ENCODE results near the gene EVA1A.

Gene EVA1A

GRCh38 chr2:75545387-75545786 lies 15.4 kb downstream of the EVA1A start:
- Histone ChIP-seq H3K9me3 (ENCODE audit: control insufficient read depth, insufficient read depth, low read depth, low read length) (no peaks in the 10 kb centered on the region), H3K36me3 (ENCODE audit: control insufficient read depth in 2 of 2, insufficient read depth in 1 of 2, low read length in 2 of 2) (no peaks in the 10 kb centered on the region), H3K27ac (ENCODE audit: extremely low read depth, low read depth, low read length) (no peak overlapping the region), H3K4me3 (ENCODE audit: low read depth, low read length) (no peak overlapping the region), H3K4me1 (ENCODE audit: control insufficient read depth, insufficient read depth, low read length) (no peaks in the 10 kb centered on the region)
- POLR2A ChIA-PET, result no interaction called here
- no peak for TF ChIP-seq ATF2 (tag by site-specific recombination; IDR thresholded peaks at IDR 0.05; ENCODE audit: low read depth)
- TF ChIP-seq ZNF585B (tag by site-specific recombination; IDR thresholded peaks at IDR 0.05), result no peak
- no peak for TF ChIP-seq ZXDB (tag by site-specific recombination; IDR thresholded peaks at IDR 0.05)
- no peak for TF ChIP-seq ZNF404 (tag by site-specific recombination; IDR thresholded peaks at IDR 0.05)
- TF ChIP-seq ZNF302 (tag by site-specific recombination; IDR thresholded peaks at IDR 0.05; ENCODE audit: low read depth), result no peak
- TF ChIP-seq ZFP69B (tag by site-specific recombination; IDR thresholded peaks at IDR 0.05), result no peak
- TF ChIP-seq ZNF561 (tag by site-specific recombination; IDR thresholded peaks at IDR 0.05; ENCODE audit: borderline replicate concordance), result no peak
- TF ChIP-seq ZBTB26 (tag by site-specific recombination; optimal IDR thresholded peaks at IDR 0.05), result no peak
- TF ChIP-seq MYNN (tag by site-specific recombination; IDR thresholded peaks at IDR 0.05; ENCODE audit: borderline replicate concordance), result no peak
- no peak for TF ChIP-seq TRIM28 (IDR thresholded peaks at IDR 0.05; ENCODE audit: borderline replicate concordance, low read length)
- TF ChIP-seq PATZ1 (tag by site-specific recombination; IDR thresholded peaks at IDR 0.05), result no peak
- TF ChIP-seq ZNF560 (tag by site-specific recombination; IDR thresholded peaks at IDR 0.05; ENCODE audit: borderline replicate concordance), result no peak
- TF ChIP-seq ZNF596 (tag by site-specific recombination; IDR thresholded peaks at IDR 0.05), result no peak
- no peak for TF ChIP-seq ZNF24 (tag by site-specific recombination; IDR thresholded peaks at IDR 0.05)
- TF ChIP-seq HOXD13 (CRISPR knock-in tag; IDR thresholded peaks at IDR 0.05; ENCODE audit: borderline replicate concordance), result no peak
- TF ChIP-seq ZNF558 (tag by site-specific recombination; IDR thresholded peaks at IDR 0.05), result no peak
- no peak for TF ChIP-seq ZNF521 (tag by site-specific recombination; IDR thresholded peaks at IDR 0.05)
- TF ChIP-seq ZFP37 (tag by site-specific recombination; IDR thresholded peaks at IDR 0.05), result no peak
- CTCF ChIA-PET, result interaction anchor here (1.1 to 1.9 kb wide), 2 partner anchors 63 to 83 kb away, joined by 6 to 7 read pairs; no protein-coding TSS in a partner anchor

GRCh38 chr2:75543446-75543845 lies 17.3 kb downstream of the EVA1A start:
- no peaks in the 10 kb centered on the region for H3K4me1 ChIP-seq (ENCODE audit: control insufficient read depth, insufficient read depth, low read length)
- ChIA-PET CTCF (no interaction called here), POLR2A (no interaction called here)
- H3K9me3 ChIP-seq (ENCODE audit: control insufficient read depth, insufficient read depth, low read depth, low read length), result no peaks in the 10 kb centered on the region; the same call in 1 of the 2 replicates
- H3K36me3 ChIP-seq (ENCODE audit: control insufficient read depth in 2 of 2, insufficient read depth in 1 of 2, low read length in 2 of 2), result no peaks in the 10 kb centered on the region
- no peak overlapping the region for H3K4me3 ChIP-seq (ENCODE audit: low read depth, low read length)
- no peak overlapping the region for H3K27ac ChIP-seq (ENCODE audit: extremely low read depth, low read depth, low read length)
- TF ChIP-seq ZNF391 (tag by site-specific recombination; IDR thresholded peaks at IDR 0.05; ENCODE audit: borderline replicate concordance, low read depth) (no peak), ZNF335 (tag by site-specific recombination; conservative IDR thresholded peaks at IDR 0.05) (no peak), ZBTB1 (tag by site-specific recombination; IDR thresholded peaks at IDR 0.05) (no peak), ZNF121 (tag by site-specific recombination; IDR thresholded peaks at IDR 0.05) (no peak), ZNF658 (tag by site-specific recombination; IDR thresholded peaks at IDR 0.05) (no peak), TRIM28 (IDR thresholded peaks at IDR 0.05; ENCODE audit: borderline replicate concordance, low read length) (no peak), ZNF341 (tag by site-specific recombination; IDR thresholded peaks at IDR 0.05; ENCODE audit: low read depth) (no peak), ZNF610 (tag by site-specific recombination; IDR thresholded peaks at IDR 0.05; ENCODE audit: borderline replicate concordance) (no peak), SP3 (tag by site-specific recombination; IDR thresholded peaks at IDR 0.05) (no peak), ZNF221 (tag by site-specific recombination; IDR thresholded peaks at IDR 0.05; ENCODE audit: borderline replicate concordance) (no peak), ZBTB44 (tag by site-specific recombination; IDR thresholded peaks at IDR 0.05) (no peak), YY1 (tag by site-specific recombination; IDR thresholded peaks at IDR 0.05) (no peak), GLIS2 (tag by site-specific recombination; IDR thresholded peaks at IDR 0.05) (no peak), ZNF501 (tag by site-specific recombination; IDR thresholded peaks at IDR 0.05) (no peak)
